ENCODE measurements around the gene ARHGDIB.

Gene ARHGDIB

GRCh38 chr12:14927267-14927666, 34.1 kb downstream of the ARHGDIB start:
- FAIRE-seq = no peak

- no peak for FAIRE-seq
These were observed 36.9 kb downstream of the ARHGDIB start for GRCh38 chr12:14924541-14924940.

GRCh38 chr12:14923944-14924343, 37.5 kb downstream of the ARHGDIB start:
- FAIRE-seq = no peak

GRCh38 chr12:14921218-14921617, 40.2 kb downstream of the ARHGDIB start:
- no peak for FAIRE-seq

GRCh38 chr12:14920475-14921126, 40.8 kb downstream of the ARHGDIB start:
- FAIRE-seq = no peak

GRCh38 chr12:14919455-14919854, 41.9 kb downstream of the ARHGDIB start:
- no peak for FAIRE-seq

- FAIRE-seq = no peak
These were observed 45.7 kb downstream of the ARHGDIB start for GRCh38 chr12:14915736-14916135.

- no peak for FAIRE-seq
These were observed 48.0 kb downstream of the ARHGDIB start for GRCh38 chr12:14913381-14913781.

GRCh38 chr12:14911131-14911530, 50.3 kb downstream of the ARHGDIB start:
- FAIRE-seq = no peak

GRCh38 chr12:14910090-14910915, 51.1 kb downstream of the ARHGDIB start:
- FAIRE-seq = no peak

GRCh38 chr12:14907953-14908352, 53.4 kb downstream of the ARHGDIB start:
- no peak for FAIRE-seq

GRCh38 chr12:14906114-14906513, 55.3 kb downstream of the ARHGDIB start:
- no peak for FAIRE-seq

- no peak for FAIRE-seq
These were observed 56.0 kb downstream of the ARHGDIB start for GRCh38 chr12:14905269-14906004.

- FAIRE-seq = no peak
These were observed 56.5 kb downstream of the ARHGDIB start for GRCh38 chr12:14904854-14905253.

GRCh38 chr12:14903386-14904098, 57.9 kb downstream of the ARHGDIB start:
- no peak for FAIRE-seq

GRCh38 chr12:14902465-14902864, 58.9 kb downstream of the ARHGDIB start:
- no peak for FAIRE-seq

GRCh38 chr12:14901228-14901562, 60.2 kb downstream of the ARHGDIB start:
- no peak for FAIRE-seq

- no peak for FAIRE-seq
These were observed 60.7 kb downstream of the ARHGDIB start for GRCh38 chr12:14900521-14901227.

GRCh38 chr12:14896521-14897169, 64.8 kb downstream of the ARHGDIB start:
- no peak for FAIRE-seq

- FAIRE-seq = no peak
These were observed 67.7 kb downstream of the ARHGDIB start for GRCh38 chr12:14893506-14894250.
